ENCODE measurements around the gene ZNF764.
"Not testable (repeated sequence)": the region's sequence is repeated elsewhere in the genome, so short reads cannot be mapped to it uniquely, and the experiment has no call there.

ZNF764 gene

DNA sequence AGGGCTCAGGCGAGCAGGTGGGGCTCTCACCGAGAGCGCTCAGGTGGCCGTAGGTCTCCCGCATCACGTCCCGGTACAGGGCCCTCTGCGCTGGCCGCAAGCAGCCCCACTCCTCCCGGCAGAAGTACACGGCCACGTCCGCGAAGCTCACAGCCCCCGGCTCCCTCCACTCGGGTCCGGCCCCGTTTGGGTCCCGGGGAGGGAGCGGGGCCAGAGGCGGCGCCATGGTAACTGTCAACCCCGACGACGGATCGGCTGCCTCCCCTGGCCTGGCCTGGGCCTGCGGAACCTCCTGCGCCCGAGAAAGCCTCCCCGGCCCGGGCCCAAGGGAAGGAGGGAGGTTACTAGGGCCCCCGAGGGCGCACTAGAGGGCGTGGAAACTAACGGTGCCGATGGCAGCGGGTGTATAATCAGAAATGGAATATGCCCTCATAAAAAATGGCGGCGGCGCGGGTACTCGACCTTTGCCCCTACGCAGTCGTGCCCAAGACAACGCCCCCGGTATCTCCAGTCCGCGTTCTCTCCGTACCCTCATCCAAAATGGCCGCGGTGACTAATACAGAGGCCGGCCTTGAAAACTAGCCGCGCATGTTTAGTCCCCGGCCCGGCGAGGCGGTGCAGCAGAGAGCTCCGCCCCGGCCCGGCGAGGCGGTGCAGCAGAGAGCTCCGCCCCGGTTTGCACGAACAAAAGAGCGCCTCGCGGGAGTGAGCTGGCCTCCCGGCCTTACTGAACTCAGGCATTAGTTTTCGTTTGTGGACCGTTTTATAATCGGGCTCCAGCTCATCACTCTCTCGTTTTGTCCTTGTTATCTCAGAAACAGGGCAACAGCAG, at the start of gene ZNF764:
ZNF764 (minus strand) TSS at position 418 of the 832 bp plus-strand sequence; CDS start at position 226, 192 bp downstream.
- ATAC-seq, result peak; percentile 94 to 97

DNA sequence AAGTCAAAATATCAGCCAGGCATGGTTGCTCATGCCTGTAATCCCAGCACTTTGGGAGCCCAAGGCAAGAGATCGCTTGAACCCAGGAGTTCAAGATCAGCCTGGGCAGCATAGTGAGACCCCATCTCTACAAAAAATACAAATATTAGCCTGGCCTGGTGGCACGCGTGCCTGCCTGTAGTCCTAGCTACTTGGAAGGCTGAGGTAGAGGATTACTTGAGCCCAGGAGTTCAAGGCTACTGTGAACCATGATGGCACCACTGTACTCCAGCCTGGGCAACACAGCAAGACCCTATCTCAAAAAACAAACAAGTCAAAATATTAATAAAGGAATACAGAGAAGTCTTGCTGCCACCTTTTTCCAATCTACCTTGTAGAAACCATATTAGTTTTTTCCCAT, 47.8 kb upstream of the ZNF764 start:
- no peak for ATAC-seq

DNA sequence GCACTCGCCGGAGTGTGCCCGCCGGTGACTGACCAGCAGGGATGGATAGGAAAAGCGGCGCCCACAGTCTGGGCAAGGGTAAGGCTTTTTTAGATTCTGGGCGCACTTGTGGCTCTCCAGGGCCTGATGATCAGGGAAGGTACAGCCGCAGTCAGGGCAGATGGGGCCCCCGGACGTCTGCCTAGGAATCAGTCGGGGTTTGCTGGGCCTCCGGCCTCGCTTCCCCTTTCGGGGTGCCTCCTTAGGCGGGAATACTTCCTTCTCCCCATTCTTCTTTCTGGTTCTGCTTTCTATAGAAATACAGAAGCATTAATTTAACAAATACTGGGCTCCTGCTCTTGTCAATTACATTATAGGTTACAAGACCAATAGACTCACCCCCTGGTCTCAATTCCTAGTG, 47.0 kb upstream of the ZNF764 start:
- ATAC-seq, result no peak

DNA sequence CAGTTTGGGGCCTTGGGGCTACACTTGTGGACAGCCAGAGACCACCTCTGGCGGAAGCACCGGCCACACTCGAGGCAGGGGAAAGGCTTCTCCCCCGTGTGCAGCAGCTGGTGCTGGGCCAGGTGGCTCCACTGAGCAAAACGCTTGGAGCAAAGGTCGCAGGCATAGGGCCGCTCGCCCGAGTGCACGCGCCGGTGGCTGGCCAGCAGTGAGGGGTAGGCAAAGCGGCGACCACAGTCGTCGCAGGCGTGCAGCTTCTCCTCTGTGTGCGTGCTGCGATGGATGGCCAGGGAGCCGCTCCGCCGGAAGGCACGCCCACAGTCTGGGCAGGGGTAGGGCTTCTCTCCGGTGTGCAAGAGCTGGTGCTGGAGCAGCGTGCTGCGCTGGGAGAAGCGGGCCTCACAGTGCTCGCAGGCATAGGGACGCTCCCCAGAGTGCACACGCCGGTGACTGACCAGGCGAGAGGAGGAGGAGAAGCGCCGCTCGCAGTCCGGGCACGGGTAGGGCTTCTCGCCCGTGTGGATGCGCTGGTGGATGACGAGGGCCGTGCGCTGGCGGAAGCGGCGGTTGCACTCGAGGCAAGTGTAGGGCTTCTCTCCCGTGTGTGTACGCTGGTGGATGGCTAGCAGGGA, 46.3 kb upstream of the ZNF764 start:
- no peak for ATAC-seq

DNA sequence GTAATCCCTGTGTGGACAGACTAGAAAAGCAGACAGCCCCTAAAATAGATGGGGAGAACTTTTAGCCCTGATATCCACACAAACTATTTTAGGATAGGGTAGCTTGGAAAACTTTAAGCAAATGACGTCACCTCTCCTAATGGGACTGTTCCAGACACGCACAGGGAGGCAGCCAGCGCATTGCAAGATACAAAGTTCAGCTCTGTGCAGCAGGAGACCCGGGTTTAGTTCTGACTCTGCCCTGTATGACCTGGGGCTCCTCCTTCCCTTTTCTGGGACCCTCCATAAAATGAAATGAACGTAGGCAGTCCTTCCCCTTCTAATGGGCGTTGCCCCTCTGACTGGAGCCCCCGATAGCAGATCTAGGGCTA, 45.8 kb upstream of the ZNF764 start:
- ATAC-seq, result no peak

DNA sequence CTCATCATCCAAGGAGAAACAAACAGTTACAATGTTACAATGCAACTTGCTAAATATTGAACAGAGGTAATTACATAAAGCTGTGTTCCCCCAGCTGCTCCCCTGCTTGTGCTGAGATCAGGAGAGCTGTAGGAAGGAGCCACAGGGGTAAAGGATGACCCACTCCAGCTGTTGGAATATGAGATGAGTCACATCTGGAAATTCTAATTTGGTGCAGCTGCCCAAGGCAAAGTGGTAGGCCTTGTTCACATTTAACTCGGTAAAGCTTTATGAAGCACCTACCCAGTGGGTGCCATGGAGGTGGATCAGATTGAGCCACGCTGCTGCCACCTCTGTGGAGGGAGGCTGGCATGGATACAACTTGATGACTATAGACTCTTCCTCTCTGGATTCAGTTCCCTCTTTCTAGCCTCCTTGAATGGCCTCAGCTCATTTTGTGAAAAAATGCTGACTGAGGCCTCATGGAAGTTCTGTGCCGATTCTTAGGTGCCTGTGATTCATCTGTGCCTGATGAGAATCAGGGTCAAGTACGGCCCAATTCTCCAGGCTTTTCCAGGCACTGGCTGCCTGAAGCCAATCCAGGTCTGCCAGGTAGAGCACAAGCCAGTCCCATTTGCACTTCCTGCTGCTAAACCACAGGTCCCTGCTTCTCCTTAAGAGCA, 44.6 kb upstream of the ZNF764 start:
- ATAC-seq, result no peak

DNA sequence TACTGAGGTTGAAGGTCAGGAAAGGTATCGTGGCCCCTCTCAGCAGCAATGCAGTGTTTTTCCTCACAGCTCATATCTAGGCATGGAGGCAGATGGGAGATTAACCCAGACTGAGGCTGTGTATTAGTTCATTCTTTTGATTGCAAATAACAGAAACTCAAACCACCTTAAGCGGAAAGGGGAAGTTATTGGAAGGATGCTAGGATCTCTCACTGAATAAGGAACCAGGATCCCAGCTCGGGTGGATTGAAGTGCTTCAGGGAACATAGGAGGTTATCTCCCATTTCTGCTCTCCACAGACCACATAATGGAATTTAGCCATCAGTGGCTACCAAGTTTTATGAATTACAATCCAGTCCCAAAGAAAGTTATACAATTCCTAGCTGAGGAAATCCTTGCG, 43.8 kb upstream of the ZNF764 start:
- ATAC-seq, result no peak

DNA sequence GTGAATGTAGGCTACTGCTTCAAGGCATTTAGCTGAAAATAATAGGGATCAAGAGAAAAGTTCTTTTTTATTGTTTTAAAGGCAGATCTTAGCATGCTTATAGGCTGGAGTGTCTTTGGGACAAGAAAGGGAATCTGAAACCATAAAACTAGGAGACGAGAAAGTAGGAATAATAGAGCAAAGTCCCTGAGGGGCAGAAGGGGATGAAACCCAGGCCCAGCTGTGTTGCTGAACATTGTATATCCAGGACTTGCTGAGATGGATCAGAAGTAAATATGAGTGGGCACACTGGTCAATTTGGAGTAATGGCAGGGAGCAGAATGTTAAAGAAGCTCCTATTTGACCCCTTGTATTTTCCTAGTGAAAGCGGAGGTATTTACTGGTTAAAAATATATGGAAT, 42.8 kb upstream of the ZNF764 start:
- no peak for ATAC-seq

DNA sequence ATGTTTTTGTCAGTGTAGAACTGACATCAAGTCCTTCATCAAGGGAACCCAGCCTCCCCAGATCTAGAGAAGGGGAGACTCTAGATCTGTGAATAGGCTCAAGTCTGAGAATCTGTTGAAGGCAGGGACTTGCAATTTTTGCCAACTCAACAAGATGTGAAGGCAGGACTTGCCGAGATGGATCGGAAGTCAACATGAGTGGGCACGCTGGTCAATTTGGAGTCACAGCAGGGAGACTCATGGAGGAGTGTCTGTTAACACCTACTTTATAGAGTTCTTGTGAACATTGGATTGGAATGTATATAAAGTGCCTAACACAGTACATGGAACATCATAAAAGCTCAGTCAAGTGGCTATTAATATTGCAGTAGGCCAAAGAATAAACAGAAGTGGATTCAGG, 42.0 kb upstream of the ZNF764 start:
- ATAC-seq, result no peak

DNA sequence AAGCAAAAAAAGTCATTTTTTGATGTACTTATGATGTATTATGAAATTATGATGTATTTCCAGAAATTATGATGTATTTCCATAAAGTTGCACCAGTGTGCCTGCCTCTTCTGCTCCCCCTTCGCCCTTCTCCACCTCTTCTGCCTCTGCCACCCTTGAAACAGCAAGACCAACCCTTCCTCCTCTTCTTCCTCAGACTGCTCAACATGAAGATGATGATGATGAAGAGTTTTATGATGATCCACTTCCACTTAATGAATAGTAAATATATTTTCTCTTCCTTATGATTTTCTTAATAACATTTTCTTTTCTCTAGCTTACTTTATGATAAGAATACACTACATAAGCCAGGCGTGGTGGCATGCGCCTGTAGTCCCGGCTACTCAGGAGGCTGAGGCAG, 34.7 kb upstream of the ZNF764 start:
- no peak for ATAC-seq

DNA sequence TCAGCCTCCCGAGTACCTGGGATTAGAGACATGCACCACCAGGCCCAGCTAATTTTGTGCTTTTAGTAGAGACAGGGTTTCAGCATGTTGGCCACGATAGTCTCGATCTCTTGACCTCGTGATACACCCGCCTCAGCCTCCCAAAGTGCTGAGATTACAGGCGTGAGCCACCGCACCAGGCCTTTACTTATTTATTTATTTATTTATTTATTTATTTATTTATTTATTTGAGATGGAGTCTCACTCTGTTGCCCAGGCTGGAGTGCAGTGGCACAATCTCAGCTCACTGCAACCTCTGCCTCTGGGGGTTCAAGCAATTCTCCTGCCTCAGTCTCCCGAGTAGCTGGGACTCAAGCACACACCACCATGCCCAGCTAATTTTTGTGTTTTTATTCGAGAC, 32.7 kb upstream of the ZNF764 start:
- not testable (repeated sequence) for ATAC-seq

DNA sequence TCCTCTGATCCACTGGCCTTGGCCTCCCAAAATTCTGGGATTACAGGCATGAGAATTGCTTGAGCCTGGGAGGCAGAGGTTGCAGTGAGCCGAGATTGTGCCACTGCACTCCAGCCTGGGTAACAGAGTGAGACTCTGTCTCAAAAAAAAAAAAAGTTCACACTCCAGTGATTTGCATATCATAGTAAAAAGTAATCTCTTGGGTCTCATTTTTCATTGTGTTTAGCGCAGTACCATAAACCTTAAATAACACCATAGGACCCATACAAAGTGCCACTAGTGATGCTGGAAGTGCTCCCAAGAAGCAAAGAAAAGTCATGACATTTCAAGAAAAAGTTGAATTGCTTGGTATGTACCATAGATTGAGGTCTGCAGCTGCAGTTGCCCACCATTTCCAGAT, 31.4 kb upstream of the ZNF764 start:
- not testable (repeated sequence) for ATAC-seq

DNA sequence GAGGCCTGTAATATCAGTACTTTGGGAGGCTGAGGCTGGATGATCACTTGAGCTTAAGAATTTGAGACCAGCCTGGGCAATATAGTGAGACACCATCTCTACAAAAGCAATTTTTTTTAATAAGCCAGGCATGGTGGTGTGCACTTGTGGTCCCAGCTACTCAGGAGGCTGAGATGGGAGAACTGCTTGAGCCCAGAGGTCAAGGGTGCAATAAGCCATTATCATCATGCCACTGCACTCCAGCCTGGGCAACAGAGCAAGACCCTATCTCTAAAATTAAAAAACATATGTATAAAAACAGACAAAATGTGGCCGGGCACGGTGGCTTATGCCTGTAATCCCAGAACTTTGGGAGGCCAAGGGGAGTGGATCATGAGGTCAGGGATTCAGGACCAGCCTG, 30.5 kb upstream of the ZNF764 start:
- no peak for ATAC-seq

DNA sequence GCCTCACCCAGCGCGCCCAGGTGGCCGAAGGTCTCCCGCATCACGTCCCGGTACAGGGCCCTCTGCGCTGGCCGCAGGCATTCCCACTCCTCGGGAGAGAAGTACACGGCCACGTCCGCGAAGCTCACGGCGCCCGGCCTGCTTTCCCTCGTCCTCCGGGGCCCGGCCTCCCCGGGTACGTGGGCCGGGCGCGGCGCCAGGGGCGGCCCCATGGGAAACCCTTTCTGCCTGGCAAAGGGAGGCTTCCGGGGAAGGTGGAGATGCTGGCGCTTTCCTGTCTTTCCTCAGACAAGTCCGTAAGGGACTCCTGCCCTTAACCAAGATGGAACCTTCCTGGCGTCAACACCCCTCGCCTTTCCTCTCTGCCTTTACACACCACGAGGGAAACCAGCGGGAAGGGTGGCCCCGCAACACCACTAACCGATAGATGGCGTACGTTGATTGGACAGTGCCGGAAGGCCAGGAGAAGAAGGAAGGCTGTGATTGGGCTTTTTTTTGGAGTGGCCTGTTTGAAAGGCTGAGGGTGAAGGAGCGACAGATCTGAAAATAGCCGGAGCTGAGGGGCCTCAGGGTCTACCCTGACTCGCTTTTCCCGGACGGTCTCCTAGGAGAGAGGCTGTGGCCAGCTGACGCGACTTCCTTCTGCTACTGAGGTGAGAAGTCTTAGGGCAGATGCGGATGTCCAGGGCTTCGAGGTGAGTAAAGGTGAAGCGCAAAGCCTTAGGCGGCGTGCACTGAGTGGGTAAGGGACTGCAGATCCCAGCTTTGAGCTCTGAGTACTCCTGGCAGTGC, 27.4 kb upstream of the ZNF764 start, which contains the start of gene ZNF785:
ZNF785 (minus strand) TSS at position 298 of the 792 bp plus-strand sequence; CDS start at position 212, 86 bp downstream.
- ATAC-seq, result peak; percentile 98 to 100

DNA sequence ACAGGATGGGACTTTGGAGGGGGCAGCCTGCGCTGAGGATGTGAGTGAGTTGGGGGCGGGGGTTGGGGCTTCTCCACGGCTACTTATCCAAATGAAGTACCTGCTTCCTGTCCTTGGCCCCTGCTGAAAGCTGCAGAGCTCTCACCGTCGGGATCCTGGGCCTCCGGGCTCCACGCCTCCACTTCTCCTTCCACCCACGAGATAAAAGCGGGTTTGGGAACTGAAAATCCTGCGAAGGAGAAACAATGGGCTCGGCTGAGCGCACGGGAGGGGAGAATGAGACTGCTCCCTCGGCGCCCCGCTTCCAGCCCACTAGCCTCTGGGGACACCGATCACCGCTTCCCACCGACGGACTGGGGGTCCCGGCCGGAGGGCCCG, 26.8 kb upstream of the ZNF764 start:
- ATAC-seq, result peak; percentile 6 to 19

DNA sequence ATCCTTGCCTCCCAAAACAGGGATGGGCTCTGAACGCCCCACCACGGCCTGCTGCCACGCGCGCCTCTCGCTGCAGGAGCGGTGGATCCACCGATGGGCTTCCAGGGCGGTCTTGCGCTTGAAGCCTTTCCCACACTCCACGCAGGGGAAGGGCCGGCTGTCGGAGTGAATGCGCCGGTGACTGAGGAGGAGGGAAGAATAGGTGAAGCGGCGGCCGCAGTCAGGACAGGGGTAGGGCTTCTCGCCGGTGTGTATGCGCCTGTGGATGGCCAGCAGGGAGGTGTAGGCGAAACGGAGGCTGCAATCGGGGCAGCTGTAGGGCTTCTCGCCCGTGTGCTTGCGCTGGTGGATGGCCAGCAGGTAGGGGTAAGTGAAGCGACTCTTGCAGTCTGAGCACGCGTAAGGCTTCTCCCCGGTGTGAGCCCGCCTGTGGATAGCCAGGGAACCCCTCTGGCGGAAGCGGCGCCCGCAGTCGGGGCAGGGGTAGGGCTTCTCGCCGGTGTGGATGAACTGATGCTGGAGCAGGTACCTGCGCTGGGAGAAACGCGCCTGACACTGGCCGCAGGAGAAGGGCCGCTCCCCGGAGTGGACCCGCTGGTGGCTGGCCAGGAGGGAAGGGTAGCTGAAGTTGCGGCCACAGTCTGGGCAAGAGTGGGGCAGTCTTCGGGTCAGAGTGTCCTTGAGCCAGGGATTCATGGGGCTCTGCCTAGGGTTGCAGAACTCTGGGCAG, 24.6 kb upstream of the ZNF764 start:
- ATAC-seq, result no peak

DNA sequence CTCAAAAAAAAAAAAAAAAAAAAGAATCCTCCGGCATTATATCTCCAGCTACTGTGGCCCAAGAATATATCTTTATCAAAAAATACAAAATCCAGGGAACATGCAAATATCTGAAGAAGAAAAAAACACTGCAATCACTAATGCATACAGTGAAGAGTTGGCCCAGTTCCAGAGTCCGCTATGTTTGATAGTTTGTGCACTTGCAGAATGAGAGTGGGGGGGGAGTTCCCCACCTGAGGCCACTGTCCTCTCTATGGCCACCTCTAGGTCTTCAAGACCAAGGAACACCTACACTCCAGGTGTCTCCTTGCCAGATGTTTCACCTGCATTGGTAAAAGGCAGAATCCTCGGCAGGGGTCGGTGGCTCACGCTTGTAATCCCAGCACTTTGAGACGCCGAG, 23.3 kb upstream of the ZNF764 start:
- no peak for ATAC-seq

DNA sequence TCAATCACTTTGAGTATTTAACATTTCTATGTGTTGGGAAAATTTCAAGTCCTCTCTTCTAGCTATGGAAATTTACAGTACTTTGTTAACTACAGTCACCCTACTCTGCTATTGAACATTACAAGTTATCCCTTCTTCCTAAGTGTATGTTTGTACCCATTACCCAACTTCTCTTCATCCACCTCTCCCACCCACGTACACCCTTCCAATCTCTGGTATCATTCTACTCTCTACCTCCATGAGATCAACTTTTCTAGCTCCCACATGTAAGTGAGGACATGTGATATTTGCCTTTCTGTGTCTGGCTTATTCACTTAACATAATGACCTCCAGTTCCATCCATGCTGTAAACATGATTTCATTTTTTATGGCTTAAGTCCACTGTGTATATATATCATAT, 16.5 kb upstream of the ZNF764 start:
- ATAC-seq, result no peak

DNA sequence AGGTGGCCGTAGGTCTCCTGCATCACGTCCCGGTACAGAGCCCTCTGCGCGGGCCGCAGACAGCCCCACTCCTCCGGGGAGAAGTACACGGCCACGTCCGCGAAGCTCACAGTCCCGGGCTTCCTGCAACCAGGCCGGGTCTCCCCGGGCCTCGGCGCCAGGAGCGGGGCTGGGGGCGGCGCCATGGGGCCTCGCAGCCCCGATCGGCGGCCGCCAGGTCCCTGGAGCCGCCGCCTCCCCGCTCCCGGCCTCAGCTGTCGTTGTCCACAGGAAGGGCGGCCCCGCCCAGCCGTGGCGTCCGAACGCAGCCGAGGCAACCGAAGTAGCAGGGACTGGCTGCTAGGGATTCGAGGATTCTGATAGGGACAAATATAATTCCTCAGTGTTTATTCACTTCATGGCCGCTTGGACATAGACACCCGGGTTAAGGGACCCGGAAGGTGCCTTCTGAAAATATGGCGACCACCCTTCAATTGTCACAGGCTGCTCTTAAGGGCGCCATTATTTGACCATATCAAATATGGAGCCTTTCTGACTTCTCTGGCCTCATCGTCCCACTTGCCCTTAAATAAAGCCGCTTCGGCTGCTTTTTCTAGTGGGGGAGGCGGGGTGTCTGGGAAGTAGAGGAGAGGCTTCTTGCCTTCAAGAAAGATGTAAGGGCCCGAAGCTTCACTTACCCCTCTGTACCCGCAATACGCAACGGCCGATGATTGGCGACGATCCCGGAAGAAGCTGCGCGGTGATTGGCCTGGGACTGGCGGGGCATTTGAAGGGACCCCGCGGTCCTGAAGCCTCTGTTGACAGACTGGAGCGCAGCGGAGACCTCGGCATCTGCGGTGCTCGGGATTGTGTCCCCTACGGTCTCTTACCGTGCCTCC, 13.5 kb upstream of the ZNF764 start, which contains the start of gene ZNF688:
ZNF688 (minus strand) TSS at position 270 of the 878 bp plus-strand sequence; CDS start at position 185, 85 bp downstream.
- peak; percentile 73 to 75 for ATAC-seq

DNA sequence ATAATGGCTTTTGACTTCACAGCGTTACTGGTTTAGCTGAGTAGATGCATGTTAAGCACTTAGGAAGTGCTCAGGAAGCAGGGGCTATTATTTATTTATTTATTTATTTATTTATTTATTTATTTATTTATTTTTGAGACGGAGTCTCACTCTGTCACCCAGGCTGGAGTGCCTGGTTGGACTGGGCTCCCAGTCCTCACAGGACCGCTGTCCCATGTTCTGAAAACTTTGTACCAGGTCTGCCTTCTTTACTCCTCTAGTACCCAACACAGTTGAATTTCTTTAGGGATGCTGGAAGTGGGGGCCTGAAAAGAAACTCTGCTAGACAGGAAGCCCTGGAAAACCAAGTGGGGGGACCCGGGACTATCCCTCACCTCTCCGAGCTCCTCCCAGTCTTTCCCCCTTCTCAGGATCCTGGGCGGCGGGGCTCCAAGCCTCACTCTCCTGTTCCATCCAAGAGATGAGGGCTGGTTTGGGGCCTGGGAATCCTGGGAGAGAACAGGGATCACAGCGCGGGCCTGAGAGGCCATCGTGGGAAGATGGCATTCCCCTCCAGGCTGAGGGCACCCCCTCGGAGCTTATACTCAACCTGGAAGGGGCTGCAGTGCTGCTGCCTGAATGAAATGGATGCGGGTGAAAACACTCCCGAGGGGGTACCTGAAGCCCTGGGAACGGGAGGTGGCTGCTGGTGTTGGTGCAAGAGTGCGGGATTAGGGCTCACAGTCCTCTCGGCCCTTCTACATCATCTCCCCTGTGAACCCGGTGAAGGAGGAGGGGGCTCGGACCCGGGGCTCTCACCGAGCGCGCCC, 12.7 kb upstream of the ZNF764 start:
- no peak for ATAC-seq

All from activated CD4-positive, CD25-positive, alpha-beta regulatory T cell treated with anti-CD3 and anti-CD28 coated beads, Interleukin-2, amount 50 U/mL, for 24 hours (primary cell).